CD14-positive monocyte (primary cell): ENCODE results near the gene CD46. TPM values are rescaled to one million over a fixed set of nuclear protein-coding genes. Genes with fewer than 3 reads are reported as not detected.
A peak's percentile ranks its signal among the peaks of the same experiment; 100 is the strongest.

ENCODE experiments used
- DNase-seq, 3 donors: peaks; one replicate each; pipeline ENCODE4 v3.0.0-alpha.2; 2011 to 2022
- H2AFZ ChIP-seq: 2 replicates; pipeline ENCODE4 v1.6.0; 2012; ENCODE audit warnings: mild to moderate bottlenecking, low read depth, low read length, inconsistent platforms; ENCODE audit not compliant: insufficient read depth, poor library complexity, severe bottlenecking
- H3K27ac ChIP-seq, 2 donors: 1 replicate in 1 of 2; 2 replicates in 1 of 2; pipeline ENCODE4 v1.5.1; 2012 to 2013; ENCODE audit warnings: low read length in 2 of 2, control low read depth in 1 of 2, inconsistent platforms in 1 of 2, low read depth in 1 of 2, mild to moderate bottlenecking in 1 of 2
- H3K27me3 ChIP-seq, 2 donors: one replicate each; pipeline versions ENCODE4 v1.6.0 to v1.6.1; 2011 to 2013; ENCODE audit warnings: low read length in 2 of 2; ENCODE audit not compliant: control insufficient read depth in 2 of 2, insufficient read depth in 2 of 2
- H3K36me3 ChIP-seq, 2 donors: replicated peaks in 1 of 2; 1 replicate in 1 of 2; 2 replicates in 1 of 2; pipeline versions ENCODE4 v1.5.1 to v1.6.1; 2012 to 2013; ENCODE audit warnings: low read length in 2 of 2, control low read depth in 1 of 2, inconsistent platforms in 1 of 2, mild to moderate bottlenecking in 1 of 2; ENCODE audit not compliant: insufficient read depth in 2 of 2, control insufficient read depth in 1 of 2
- H3K4me1 ChIP-seq, 2 donors: 1 replicate in 1 of 2; 2 replicates in 1 of 2; pipeline versions ENCODE4 v1.5.1 to v1.6.1; 2012 to 2013; ENCODE audit warnings: low read length in 2 of 2, control low read depth in 1 of 2, inconsistent platforms in 1 of 2, mild to moderate bottlenecking in 1 of 2, moderate library complexity in 1 of 2; ENCODE audit not compliant: insufficient read depth in 2 of 2, control insufficient read depth in 1 of 2
- H3K4me2 ChIP-seq: replicated peaks from 2 replicates; pipeline ENCODE3; 2012; ENCODE audit warnings: low read length, moderate library complexity, mild to moderate bottlenecking; ENCODE audit not compliant: poor library complexity, severe bottlenecking; ENCODE audit errors: extremely low read depth
- H3K4me3 ChIP-seq, 3 experiments: fragments of 200-600 bp in 1 of 3; sonication (generic) in 1 of 3; replicated peaks in 1 of 3; 1 replicate in 2 of 3; 2 replicates in 1 of 3; pipeline ENCODE4 v1.5.1; 2011 to 2013; ENCODE audit warnings: low read length in 3 of 3, mild to moderate bottlenecking in 3 of 3, control low read depth in 2 of 3, low read depth in 2 of 3, inconsistent platforms in 1 of 3, moderate library complexity in 1 of 3
- H3K79me2 ChIP-seq: 2 replicates; pipeline ENCODE4 v1.6.0; 2012; ENCODE audit warnings: mild to moderate bottlenecking, control low read depth, inconsistent platforms, low read length, moderate library complexity; ENCODE audit not compliant: insufficient read depth
- H3K9ac ChIP-seq: 2 replicates; pipeline ENCODE4 v1.6.0; 2017; ENCODE audit warnings: low read length, mild to moderate bottlenecking; ENCODE audit not compliant: insufficient read depth, poor library complexity, severe bottlenecking
- H3K9me3 ChIP-seq, 2 donors: replicated peaks in 1 of 2; 1 replicate in 1 of 2; 2 replicates in 1 of 2; pipeline versions ENCODE4 v1.5.1 to v1.6.1; 2012 to 2013; ENCODE audit warnings: low read length in 2 of 2, control low read depth in 1 of 2; ENCODE audit not compliant: control insufficient read depth in 1 of 2, insufficient read depth in 1 of 2
- H4K20me1 ChIP-seq: 2 replicates; pipeline ENCODE4 v1.6.0; 2012; ENCODE audit warnings: mild to moderate bottlenecking, low read length, control low read depth, moderate library complexity; ENCODE audit not compliant: insufficient read depth
- H3K27ac Mint-ChIP-seq, 7 donors: one replicate each; pipeline ENCODE4 v1.8.0; 2020; ENCODE audit warnings: mild to moderate bottlenecking in 7 of 7, mixed read lengths in 7 of 7, moderate library complexity in 6 of 7, inconsistent platforms in 2 of 7
- H3K27me3 Mint-ChIP-seq, 3 donors: one replicate each; pipeline ENCODE4 v1.8.0; 2021 to 2022; ENCODE audit warnings: low read depth in 3 of 3, mild to moderate bottlenecking in 3 of 3, mixed read lengths in 3 of 3, moderate library complexity in 3 of 3, inconsistent platforms in 1 of 3
- H3K36me3 Mint-ChIP-seq, 2 donors: one replicate each; pipeline ENCODE4 v1.8.0; 2020; ENCODE audit warnings: mixed read lengths in 2 of 2, inconsistent platforms in 1 of 2, mild to moderate bottlenecking in 1 of 2
- H3K4me1 Mint-ChIP-seq: one replicate; pipeline ENCODE4 v1.8.0; 2020; ENCODE audit warnings: mild to moderate bottlenecking, mixed read lengths
- H3K4me3 Mint-ChIP-seq, 2 donors: one replicate each; pipeline ENCODE4 v1.8.0; 2020; ENCODE audit warnings: mild to moderate bottlenecking in 2 of 2, mixed read lengths in 2 of 2, moderate library complexity in 1 of 2
- H3K9me3 Mint-ChIP-seq, 7 donors: one replicate each; pipeline ENCODE4 v1.8.0; 2020 to 2022; ENCODE audit warnings: mixed read lengths in 7 of 7, mild to moderate bottlenecking in 6 of 7, moderate library complexity in 6 of 7, inconsistent platforms in 2 of 7
- CTCF ChIP-seq: fragments of 200-600 bp; IDR thresholded peaks from one replicate; pipeline ENCODE4 v1.8.0; 2022; ENCODE audit warnings: antibody characterized with exemption, mild to moderate bottlenecking
- WGBS: methylation state at CpG from one replicate; pipeline ENCODE4 v1.1.5; 2013; ENCODE audit warnings: missing lambda C conversion rate; ENCODE audit not compliant: insufficient coverage; 5-methylcytosine and 5-hydroxymethylcytosine counted together
- intact Hi-C, 2 donors: fragments of 100-400 bp; cut with micrococcal nuclease; formaldehyde crosslinking; loops; one replicate each; pipeline versions ENCODE4 v1.15.0 to v1.15.1; 2023
- polyA plus RNA-seq, 3 donors: library from polyadenylated mRNA; depleted of rRNA in 1 of 3; unstranded in 2 of 3; stranded (reverse) in 1 of 3; fragments of 300-500 nt in 2 of 3; fragments of >200 nt in 1 of 3; fragmentation: Illumina TruSeq in 2 of 3; gene quantifications; 1 replicate in 2 of 3; 2 replicates in 1 of 3; pipeline ENCODE4 v1.2.3, GENCODE V29; 2012 to 2021

Gene CD46
- polyA plus RNA-seq, 3 donors: 139 to 259 (median 210) TPM

GRCh38 chr1:207752456-207752998 is 673 bp downstream of the CD46 start:
- H3K36me3 ChIP-seq: peaks cover 0 to 9% of the 10 kb centered on the region in 2 donors
- peaks cover 57% of the 10 kb centered on the region for H3K79me2 ChIP-seq
- peaks cover 54% of the 10 kb centered on the region for H3K4me1 Mint-ChIP-seq
- H3K9me3 ChIP-seq: no peaks in the 10 kb centered on the region
- peaks cover 37% of the 10 kb centered on the region for H4K20me1 ChIP-seq
- H3K4me3 Mint-ChIP-seq: peak overlapping the region; percentile 100
- peaks cover 11 to 14% of the 10 kb centered on the region in 2 donors for H3K36me3 Mint-ChIP-seq
- WGBS: under 1% methylated on average over 30 of the region's 30 CpGs
- peaks cover 0 to 1% (median 0%) of the 10 kb centered on the region in 3 donors for H3K27me3 Mint-ChIP-seq
- H2AFZ ChIP-seq: peak overlapping the region; percentile 92
- H3K9me3 Mint-ChIP-seq: peaks cover 0 to 3% (median 0%) of the 10 kb centered on the region in 7 donors
- no peaks in the 10 kb centered on the region for H3K27me3 ChIP-seq
- peak overlapping the region; percentile 74 for H3K4me2 ChIP-seq
- H3K4me3 ChIP-seq: peak overlapping the region; percentile 54 to 94 (median 93)
- H3K4me1 ChIP-seq: peaks cover 46 to 48% of the 10 kb centered on the region in 2 donors
- peak overlapping the region; percentile 94 to 98 for H3K27ac ChIP-seq
- intact Hi-C loops: loop anchor here in 1 of 2 donors (5.0 kb wide), 1 partner anchor 115 kb away; no protein-coding TSS in a partner anchor
- DNase-seq: peak in 1 of 3 donors; percentile 12
- TF ChIP-seq CTCF: no peak
- H3K27ac Mint-ChIP-seq: peak overlapping the region; percentile 97 to 100 (median 99)
- H3K9ac ChIP-seq: peak overlapping the region; percentile 93

DNA sequence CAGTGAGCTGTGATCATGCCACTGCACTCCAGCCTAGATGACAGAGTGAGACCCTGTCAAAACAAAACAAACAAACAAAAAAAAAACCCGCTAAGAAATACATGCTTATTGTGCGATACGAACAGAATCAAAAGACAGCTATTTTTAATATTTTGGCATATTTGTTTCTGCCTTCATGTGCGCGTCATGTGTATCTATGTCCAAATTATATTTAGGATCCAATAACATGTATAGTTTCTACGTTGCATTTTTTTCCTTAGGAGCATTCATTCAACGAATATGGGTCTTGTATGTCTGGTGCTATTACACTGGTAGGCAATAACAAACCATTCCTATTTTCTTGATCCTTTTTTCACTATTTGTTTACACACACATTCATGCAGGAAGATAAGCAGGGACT is 1.8 kb downstream of the CD46 start:
- Mint-ChIP-seq H3K36me3 (peaks cover 21 to 24% of the 10 kb centered on the region in 2 donors), H3K27me3 (peaks cover 0 to 1% (median 0%) of the 10 kb centered on the region in 3 donors), H3K4me3 (peak overlapping the region; percentile 100), H3K4me1 (peaks cover 54% of the 10 kb centered on the region), H3K9me3 (no peaks in the 10 kb centered on the region), H3K27ac (peak overlapping the region in 1 of 7 donors; percentile 82)
- H3K4me1 ChIP-seq: peaks cover 46 to 48% of the 10 kb centered on the region in 2 donors
- intact Hi-C loops: loop anchor here in 1 of 2 donors (5.0 kb wide), 1 partner anchor 114 kb away; no protein-coding TSS in a partner anchor
- peaks cover 37% of the 10 kb centered on the region for H4K20me1 ChIP-seq
- peaks cover 9 to 20% of the 10 kb centered on the region in 2 donors for H3K36me3 ChIP-seq
- peak overlapping the region; percentile 74 for H3K4me2 ChIP-seq
- H3K79me2 ChIP-seq: peaks cover 66% of the 10 kb centered on the region
- H3K4me3 ChIP-seq: peak overlapping the region in 1 of 3 experiments; percentile 93
- DNase-seq: no peak
- H3K27me3 ChIP-seq: no peaks in the 10 kb centered on the region
- no peaks in the 10 kb centered on the region for H3K9me3 ChIP-seq
- TF ChIP-seq CTCF: no peak
- H2AFZ ChIP-seq: no peak overlapping the region
- no peak overlapping the region for H3K9ac ChIP-seq
- no CpG with 5 or more reads among the region's 7 CpGs for WGBS
- peak overlapping the region in 1 of 2 donors; percentile 79 for H3K27ac ChIP-seq
